Brain microvascular endothelial cell (primary cell): Measurements from ENCODE around the gene TRIM13.

Experiments used
- DNase-seq: peaks from one replicate; pipeline ENCODE4 v3.0.0-alpha.2; 2020
- H3K27ac ChIP-seq: fragments of 250-450 bp; sonication (Bioruptor Pico); 2 replicates; pipeline ENCODE4 v1.5.1; 2020; ENCODE audit warnings: mild to moderate bottlenecking, moderate library complexity
- H3K27me3 ChIP-seq: fragments of 250-450 bp; sonication (Bioruptor Pico); replicated peaks from 2 replicates; pipeline ENCODE4 v1.5.1; 2020; ENCODE audit warnings: mild to moderate bottlenecking
- H3K36me3 ChIP-seq: fragments of 250-450 bp; sonication (Bioruptor Pico); replicated peaks from 2 replicates; pipeline ENCODE4 v1.5.1; 2020; ENCODE audit warnings: mild to moderate bottlenecking
- H3K4me3 ChIP-seq: 2 replicates; pipeline ENCODE4 v1.5.1; 2011; ENCODE audit warnings: low read depth, mild to moderate bottlenecking, control low read depth, low read length, moderate library complexity
- in situ Hi-C: cut with HindIII; loops from 2 replicates; pipeline ENCODE4 v1.10.0; 2017; ENCODE audit warnings: low sequenced_read_pairs, low pct_ligation_motif_present
- TF ChIP-seq, protein P1 (sequence below): IDR thresholded peaks from 2 replicates; pipeline ENCODE4 v1.5.1; 2011; ENCODE audit warnings: low read depth, mild to moderate bottlenecking, moderate library complexity, low read length, control low read depth, inconsistent platforms; ENCODE audit errors: missing control alignments

Gene TRIM13

DNA sequence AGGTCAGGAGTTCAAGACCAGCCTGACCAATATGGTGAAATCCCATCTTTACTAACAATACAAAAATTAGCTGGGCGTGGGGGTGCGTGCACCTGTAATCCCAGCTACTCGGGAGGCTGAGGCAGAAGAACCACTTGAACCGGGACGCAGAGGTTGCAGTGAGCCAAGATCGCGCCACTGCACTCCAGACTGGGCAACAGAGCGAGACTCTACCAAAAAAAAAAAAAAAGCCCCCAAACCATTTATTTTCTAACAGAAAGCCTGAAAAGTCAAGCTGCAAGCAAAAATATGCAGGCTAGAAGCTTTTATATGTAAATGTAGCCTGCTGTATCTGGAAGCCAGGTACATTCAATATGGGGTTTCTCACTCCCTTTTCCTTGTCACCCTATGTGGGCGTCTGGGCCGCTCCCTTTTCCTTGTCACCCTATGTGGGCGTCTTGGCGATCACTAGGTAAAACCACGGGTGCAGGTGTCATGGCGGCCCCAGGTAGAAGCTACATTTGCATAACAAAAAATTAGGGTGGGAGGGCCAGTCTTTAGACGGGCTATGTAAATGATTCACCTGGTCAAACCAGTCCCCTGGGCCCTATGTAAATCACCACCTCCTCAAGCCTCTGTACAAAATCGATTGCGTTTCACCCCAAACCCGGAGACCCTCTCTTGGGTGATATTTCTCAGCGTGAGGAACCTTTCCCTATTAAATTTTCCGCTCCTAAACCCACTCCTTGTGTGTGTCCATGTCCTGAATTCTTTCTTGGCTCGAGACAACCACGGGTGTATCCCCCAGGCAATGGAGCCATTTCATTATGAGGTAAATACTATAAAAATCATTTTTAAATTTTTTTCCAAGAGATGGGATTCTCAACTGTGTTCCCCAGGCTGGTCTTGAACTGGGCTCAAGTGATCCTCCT is 2.1 kb downstream of the TRIM13 start:
- TF ChIP-seq, protein P1, sequence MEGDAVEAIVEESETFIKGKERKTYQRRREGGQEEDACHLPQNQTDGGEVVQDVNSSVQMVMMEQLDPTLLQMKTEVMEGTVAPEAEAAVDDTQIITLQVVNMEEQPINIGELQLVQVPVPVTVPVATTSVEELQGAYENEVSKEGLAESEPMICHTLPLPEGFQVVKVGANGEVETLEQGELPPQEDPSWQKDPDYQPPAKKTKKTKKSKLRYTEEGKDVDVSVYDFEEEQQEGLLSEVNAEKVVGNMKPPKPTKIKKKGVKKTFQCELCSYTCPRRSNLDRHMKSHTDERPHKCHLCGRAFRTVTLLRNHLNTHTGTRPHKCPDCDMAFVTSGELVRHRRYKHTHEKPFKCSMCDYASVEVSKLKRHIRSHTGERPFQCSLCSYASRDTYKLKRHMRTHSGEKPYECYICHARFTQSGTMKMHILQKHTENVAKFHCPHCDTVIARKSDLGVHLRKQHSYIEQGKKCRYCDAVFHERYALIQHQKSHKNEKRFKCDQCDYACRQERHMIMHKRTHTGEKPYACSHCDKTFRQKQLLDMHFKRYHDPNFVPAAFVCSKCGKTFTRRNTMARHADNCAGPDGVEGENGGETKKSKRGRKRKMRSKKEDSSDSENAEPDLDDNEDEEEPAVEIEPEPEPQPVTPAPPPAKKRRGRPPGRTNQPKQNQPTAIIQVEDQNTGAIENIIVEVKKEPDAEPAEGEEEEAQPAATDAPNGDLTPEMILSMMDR: no peak
- Histone ChIP-seq H3K4me3 (peak overlapping the region; percentile 90), H3K27ac (no peak overlapping the region), H3K27me3 (no peaks in the 10 kb centered on the region), H3K36me3 (peaks cover 8% of the 10 kb centered on the region)
- no peak for DNase-seq
- in situ Hi-C loops: no loop called here

DNA sequence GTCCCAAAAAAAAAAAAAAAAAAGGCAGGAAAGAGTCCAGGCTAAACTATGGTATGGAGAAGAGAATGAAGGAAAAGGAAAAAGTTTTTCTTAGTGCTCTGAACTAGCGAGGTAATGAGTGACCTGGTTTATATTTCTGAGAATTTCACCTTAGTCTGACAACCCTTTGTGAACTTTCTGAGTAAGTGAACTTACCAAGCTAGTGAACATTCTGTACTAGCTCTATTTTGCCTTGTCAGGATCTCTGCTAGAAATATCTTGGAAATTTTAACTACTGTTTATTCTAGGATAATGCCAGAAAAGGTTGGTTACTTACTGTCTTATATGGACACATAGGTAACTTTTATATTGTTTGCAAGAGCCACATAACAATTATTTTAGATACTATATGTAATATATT is 4.4 kb downstream of the TRIM13 start:
- in situ Hi-C loops: no loop called here
- Histone ChIP-seq H3K36me3 (peaks cover 15% of the 10 kb centered on the region), H3K27me3 (no peaks in the 10 kb centered on the region), H3K4me3 (no peak overlapping the region), H3K27ac (no peak overlapping the region)
- TF ChIP-seq, protein P1: no peak
- no peak for DNase-seq

GRCh38 chr13:50006426-50007135 is 9.7 kb downstream of the TRIM13 start:
- DNase-seq: no peak
- H3K36me3 ChIP-seq: peaks cover 11% of the 10 kb centered on the region
- no peak overlapping the region for H3K4me3 ChIP-seq
- TF ChIP-seq, protein P1: no peak
- H3K27ac ChIP-seq: no peak overlapping the region
- in situ Hi-C loops: no loop called here
- no peaks in the 10 kb centered on the region for H3K27me3 ChIP-seq

- in situ Hi-C loops: no loop called here
- Histone ChIP-seq H3K36me3 (peaks cover 18% of the 10 kb centered on the region), H3K27ac (no peak overlapping the region), H3K27me3 (no peaks in the 10 kb centered on the region), H3K4me3 (no peak overlapping the region)
- TF ChIP-seq, protein P1: no peak
- DNase-seq: no peak
These were observed 14.6 kb downstream of the TRIM13 start for GRCh38 chr13:50011461-50011860.

DNA sequence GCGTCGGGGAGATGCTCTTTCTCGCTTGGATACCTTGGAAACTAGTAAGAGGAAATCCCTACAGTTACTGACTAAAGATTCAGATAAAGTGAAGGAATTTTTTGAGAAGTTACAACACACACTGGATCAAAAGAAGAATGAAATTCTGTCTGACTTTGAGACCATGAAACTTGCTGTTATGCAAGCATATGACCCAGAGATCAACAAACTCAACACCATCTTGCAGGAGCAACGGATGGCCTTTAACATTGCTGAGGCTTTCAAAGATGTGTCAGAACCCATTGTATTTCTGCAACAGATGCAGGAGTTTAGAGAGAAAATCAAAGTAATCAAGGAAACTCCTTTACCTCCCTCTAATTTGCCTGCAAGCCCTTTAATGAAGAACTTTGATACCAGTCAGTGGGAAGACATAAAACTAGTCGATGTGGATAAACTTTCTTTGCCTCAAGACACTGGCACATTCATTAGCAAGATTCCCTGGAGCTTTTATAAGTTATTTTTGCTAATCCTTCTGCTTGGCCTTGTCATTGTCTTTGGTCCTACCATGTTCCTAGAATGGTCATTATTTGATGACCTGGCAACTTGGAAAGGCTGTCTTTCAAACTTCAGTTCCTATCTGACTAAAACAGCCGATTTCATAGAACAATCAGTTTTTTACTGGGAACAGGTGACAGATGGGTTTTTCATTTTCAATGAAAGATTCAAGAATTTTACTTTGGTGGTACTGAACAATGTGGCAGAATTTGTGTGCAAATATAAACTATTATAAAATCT is 15.7 kb downstream of the TRIM13 start:
- in situ Hi-C loops: no loop called here
- TF ChIP-seq, protein P1: no peak
- no peaks in the 10 kb centered on the region for H3K27me3 ChIP-seq
- H3K27ac ChIP-seq: no peak overlapping the region
- H3K36me3 ChIP-seq: peaks cover 18% of the 10 kb centered on the region
- H3K4me3 ChIP-seq: no peak overlapping the region
- no peak for DNase-seq
